ENCODE results near the gene HS6ST3.

DNA sequence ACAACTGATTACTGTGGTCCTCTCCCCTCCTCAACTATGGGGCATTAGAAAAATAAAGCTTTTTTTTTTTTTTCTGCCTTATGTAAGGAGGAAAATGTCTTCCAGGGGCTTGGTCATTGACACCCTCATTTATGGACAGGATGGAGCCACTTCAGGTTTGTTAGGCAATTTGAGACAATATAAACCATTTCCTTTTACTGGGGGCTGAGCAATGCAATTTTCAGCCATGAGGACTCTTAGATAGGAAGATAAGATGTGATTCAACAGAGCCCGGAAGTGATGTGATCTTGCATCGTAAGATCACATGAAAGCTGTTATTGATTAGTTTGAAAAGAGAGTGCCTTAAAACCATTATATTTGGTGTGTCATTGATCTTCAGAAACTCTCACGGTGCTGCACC lies 693.6 kb downstream of the HS6ST3 start:
- TF ChIP-seq, protein P1, sequence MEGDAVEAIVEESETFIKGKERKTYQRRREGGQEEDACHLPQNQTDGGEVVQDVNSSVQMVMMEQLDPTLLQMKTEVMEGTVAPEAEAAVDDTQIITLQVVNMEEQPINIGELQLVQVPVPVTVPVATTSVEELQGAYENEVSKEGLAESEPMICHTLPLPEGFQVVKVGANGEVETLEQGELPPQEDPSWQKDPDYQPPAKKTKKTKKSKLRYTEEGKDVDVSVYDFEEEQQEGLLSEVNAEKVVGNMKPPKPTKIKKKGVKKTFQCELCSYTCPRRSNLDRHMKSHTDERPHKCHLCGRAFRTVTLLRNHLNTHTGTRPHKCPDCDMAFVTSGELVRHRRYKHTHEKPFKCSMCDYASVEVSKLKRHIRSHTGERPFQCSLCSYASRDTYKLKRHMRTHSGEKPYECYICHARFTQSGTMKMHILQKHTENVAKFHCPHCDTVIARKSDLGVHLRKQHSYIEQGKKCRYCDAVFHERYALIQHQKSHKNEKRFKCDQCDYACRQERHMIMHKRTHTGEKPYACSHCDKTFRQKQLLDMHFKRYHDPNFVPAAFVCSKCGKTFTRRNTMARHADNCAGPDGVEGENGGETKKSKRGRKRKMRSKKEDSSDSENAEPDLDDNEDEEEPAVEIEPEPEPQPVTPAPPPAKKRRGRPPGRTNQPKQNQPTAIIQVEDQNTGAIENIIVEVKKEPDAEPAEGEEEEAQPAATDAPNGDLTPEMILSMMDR (IDR thresholded peaks at IDR 0.05): no peak
- no peak for TF ChIP-seq POLR2A (IDR thresholded peaks at IDR 0.05)

Data from adrenal gland (tissue), 5 donors.